Measurements from ENCODE around the gene C1GALT1C1L.
A peak's percentile ranks its signal among the peaks of the same experiment; 100 is the strongest.
"Not testable (repeated sequence)": the region's sequence is repeated elsewhere in the genome, so short reads cannot be mapped to it uniquely, and the experiment has no call there.

The C1GALT1C1L gene

DNA sequence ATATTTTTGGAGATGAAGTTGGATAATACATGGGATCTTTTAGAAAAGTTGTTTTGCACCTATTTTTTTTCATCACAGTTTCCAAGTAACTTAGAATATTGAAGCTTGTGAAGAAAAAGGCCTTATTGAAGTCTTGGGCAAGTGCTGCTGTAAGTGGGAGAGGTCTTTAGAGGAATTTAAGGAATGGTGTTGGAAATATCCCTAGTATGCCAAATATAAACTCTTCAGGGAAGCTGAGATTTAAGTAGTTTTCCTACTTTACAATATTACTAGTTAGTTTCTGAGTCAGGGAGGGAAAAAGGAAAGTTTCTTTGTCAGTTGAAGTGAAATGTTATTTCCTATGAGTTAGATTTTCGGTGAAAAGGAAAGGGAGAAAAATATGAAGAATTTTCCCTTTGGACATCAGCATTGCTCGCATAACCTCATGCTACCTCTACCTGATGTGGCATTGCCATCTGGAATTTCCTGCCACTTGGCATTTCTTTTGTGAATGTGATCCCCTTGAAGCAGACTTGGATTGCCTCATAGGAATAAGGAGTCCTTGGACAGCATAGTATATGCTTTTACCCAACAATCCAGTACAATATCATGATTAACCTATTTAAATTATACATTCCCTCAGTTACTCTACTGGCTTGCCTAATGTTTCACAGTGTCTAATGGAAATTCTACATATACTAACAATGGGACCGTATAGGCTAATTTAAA is 27.1 kb downstream of the C1GALT1C1L start:
- no peak for DNase-seq

DNA sequence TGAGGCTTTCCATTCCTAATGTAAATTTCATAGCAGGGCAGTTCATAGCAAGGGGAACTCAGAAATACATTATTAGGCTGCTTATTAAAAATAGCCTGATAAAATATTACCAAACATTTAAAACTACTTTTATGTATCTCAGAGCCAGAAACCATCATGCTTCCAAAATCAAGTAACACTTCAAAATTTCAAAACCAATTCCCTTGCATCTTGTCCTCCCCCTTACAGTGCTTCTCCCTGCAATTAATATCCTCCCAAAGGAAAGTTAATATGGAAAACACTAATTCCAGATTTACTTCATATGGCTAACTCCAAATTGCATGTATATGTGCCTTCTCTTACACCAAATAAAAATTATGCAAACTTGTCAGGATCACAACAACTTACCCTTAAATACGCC is 32.5 kb downstream of the C1GALT1C1L start:
- no peak for DNase-seq

DNA sequence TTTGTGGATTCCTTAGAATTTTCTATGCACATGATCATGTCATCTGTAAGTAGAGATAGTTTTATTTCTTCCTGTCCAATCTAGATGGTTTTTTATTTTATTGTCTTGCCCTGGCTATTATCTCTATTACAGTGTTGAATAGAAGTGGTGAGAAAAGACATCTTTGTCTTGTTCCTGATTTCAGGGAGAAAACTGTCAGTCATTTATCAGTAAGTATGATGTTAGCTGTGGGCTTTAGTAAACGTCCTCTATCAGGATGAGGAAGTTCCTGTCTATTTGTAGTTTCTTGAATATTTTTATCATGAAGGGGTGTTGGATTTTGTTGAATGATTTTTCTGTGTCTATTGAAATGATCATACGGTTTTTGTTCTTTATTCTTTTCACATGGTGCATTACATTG is 33.9 kb downstream of the C1GALT1C1L start:
- no peak for DNase-seq

DNA sequence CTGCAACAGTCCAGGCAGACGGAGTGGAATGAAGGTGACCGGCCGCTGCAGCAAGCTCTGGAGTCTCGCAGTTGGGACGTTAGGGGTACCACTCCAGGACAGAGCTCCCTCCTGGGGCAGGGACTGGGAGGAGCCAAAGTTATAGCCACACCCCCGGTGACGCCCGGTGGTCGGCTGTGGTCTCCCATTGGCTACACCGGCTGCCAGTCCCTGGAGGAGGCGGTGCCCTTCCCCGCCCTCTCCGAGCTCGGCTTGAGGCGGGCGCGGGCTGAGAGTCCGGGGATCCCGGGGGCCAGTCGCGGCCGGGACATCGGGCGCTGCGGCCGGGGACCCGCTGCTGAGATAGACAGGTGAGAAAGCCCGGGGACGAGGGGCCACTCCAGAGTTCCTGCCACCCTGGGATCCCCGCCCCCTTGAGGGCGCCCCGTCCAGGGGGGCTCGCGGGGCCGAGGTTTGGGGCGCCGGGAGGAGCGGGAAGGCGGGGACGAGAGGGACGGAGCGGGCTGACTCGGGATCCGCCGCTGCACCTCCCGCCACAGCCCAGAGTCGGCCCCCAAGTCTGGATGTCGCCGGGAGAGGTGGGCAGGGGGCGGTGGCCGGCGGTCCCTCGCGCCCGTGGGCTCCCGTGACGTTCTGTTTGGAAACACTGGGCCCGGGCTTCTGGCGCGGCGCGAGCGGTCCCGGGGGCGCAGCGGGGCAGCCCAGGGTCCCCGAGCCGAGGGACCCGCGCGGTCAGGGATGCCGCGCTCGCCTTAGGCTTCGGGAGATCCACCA is 39.0 kb downstream of the C1GALT1C1L start, which contains the start of gene PLEKHH2:
Gene PLEKHH2 (plus strand): TSS at position 231 of the 774 bp plus-strand sequence. CDS start 7,414 bp downstream, outside the sequence.
- DNase-seq, result peak; percentile 41

DNA sequence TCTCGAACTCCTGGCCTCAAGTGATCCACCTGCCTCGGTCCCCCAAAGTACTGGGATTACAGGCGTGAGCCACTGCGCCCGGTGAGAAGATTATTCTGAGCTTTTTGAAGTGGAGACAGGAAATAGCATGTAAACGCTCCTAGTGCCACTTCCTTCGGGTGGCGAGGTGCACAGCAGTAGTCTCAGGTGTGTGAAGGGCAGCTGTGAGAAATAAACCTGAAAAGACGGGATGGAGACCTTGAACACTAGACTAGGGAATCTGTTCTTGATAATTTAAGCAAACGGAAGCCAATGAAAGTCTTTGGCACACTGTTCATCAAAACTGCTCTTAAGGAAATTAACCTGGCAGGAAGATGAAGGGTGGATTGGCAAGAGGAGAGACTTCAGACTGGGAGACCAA is 39.6 kb downstream of the C1GALT1C1L start:
- DNase-seq, result no peak

DNA sequence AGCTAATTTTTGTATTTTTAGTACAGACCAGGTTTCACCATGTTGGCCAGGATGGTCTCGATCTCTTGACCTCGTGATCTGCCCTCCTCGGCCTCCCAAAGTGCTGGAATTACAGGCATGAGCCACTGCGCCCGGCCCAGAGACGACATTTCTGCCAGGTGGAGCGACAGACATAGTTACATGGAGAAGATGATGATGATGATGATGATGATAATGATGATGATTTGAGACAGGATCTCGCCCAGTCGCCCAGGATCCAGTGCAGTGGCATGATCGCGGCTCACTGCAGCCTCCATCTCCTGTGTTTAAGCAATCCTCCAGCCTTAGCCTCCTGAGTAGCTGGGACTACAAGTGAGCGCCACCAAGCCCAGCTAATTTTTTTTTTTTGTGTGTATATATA is 40.1 kb downstream of the C1GALT1C1L start:
- not testable (repeated sequence) for DNase-seq

DNA sequence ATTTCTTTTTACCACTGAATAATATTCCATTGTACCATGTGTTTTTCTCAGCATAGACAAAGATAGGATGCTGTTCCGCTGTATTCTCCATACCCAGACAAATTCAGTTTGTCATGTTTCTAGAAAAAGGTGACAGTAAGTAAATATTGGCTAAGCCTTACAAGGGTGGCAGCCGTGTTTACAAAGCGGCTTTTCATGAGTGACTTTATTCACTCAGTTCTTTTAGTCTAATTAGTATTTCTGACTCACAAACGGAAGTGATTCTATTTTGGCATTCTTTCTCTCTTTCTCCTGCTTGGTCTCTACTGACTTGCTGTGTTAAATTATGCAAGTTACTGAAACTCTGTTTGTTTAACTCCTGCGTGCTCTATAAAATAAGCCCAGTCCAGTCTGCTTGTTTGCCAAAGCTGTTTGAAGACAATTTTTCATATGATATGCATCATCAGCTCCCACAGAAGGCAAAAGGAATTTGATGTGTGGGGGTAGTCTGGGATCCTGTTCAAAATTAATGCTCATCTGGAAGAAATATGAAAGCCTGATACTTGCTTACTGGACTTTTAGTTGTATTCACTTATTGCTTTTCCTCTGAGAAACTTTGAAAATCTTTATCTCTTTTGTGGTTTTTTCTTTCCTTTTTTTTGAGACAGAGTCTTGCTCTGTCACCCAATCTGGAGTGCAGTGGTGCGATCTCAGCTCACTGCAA is 41.5 kb downstream of the C1GALT1C1L start:
- peak; percentile 78 for DNase-seq

DNA sequence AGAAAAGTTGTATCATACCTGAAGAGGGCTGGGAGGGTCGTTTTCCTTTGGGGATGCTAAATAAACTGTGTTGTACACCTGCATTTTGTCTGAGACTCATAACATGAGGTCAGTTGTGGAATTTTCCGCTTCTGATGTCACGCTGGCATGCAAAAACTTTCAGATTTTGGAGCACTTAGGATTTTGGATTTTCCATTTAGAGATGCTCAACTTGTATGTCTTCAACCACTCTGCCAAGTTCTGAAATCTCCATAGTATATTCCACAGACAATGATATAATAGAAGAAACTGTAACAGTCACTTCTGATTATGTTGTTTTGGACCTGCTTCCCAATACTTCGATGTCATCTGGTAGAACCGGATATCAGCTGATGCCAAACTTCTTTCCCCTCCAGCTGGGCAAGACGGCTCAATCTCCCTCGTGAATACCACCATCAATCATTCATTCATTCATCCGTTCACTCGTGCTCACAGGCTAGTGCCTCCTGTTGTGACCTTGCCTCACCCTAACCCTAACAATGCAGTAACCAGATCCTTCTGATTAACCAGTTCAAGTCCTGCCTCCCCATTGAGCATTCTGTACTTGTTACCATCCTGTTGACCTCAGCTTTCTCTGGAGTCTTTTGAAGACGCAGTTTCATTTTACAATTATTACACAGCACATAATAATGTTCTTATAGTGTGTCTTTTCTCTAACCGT is 44.5 kb downstream of the C1GALT1C1L start:
- no peak for DNase-seq

Measured in NCI-H1436 treated with DMSO at 0.1 percent for 48 hours (cell line).